OCI-M2 (cell line): ENCODE data around the gene TOR1A.
A peak's percentile ranks its signal among the peaks of the same experiment; 100 is the strongest.
"Not testable (repeated sequence)": the region's sequence is repeated elsewhere in the genome, so short reads cannot be mapped to it uniquely, and the experiment has no call there.

Experiments
- DNase-seq: peaks from one replicate; lab custom pipeline; 2025; ENCODE audit not compliant: unreplicated experiment; lab: John Stamatoyannopoulos, UW

Gene TOR1A

DNA sequence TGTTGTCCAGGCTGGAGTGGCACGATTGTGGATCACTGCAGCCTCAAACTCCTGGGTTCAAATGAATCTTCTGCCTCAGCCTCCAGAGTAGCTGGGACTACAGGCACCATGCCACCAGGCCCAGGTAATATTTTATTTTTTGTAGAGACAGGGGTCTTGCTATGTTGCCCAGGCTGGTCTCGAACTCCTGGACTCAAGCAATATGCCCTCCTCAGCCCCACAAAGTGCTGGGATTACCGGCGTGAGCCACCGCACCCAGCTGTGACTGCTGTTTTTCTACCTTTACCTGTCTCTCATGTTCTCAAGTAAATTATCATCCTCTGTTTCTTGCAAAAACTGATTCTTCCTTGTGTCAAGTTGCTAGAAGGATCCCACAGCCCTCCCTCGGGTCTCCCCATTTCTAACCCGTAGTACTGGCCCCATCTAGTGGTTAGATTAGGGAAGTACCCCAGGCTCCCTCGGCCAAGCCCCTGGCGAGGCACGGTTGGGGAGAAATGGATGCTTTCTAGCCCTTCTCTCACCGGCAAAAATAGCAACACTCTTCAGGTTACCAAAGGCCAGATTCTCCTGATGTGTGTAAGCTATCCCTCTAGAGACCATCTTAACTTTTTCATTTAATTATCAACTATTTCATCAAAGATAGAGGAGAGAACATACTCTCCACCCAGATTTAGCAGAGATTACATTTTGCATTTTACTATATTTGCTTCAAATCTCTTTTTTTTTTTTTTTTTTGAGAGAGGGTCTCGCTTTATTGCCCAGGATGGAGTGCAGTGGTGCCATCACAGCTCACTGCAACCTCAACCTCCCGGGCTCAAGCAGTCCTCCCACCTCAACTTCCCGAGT lies 40.2 kb downstream of the TOR1A start:
- no peak for DNase-seq

DNA sequence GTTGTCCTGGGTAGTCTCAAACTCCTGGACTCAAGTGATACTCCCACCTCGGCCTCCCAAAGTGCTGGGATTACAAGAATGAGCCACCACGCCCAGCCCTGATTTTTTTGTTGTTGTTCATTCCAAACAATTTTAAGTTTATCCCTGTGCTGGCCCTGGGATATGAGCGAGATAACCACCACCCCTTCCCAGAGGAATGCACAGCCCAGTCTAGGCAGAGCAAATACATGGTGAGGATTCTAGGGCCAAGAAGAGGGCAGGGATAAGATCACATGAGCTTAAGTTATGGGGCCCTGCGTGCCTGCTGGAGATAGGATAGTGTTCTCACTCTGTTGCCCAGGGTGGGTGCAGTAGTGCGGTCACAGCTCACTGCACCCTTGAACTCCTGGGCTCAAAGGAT lies 42.0 kb downstream of the TOR1A start:
- DNase-seq, result no peak

DNA sequence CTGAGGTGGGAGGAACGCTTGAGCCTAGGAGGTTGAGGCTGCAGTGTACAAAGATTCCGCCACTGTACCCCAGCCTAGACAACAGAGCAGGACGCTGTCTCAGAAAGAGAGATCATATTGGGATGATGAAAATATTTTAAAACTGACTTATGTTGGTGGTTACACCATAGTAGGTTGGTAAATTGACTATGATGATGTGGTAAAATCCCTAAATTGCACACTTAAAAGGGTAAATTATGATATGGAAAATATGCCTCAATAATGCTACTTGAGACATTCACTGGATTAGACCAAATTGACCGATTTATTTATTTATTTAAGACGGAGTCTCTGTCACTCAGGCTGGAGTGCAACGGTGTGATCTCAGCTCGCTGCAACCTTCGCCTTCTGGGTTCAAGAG lies 42.8 kb downstream of the TOR1A start:
- no peak for DNase-seq

DNA sequence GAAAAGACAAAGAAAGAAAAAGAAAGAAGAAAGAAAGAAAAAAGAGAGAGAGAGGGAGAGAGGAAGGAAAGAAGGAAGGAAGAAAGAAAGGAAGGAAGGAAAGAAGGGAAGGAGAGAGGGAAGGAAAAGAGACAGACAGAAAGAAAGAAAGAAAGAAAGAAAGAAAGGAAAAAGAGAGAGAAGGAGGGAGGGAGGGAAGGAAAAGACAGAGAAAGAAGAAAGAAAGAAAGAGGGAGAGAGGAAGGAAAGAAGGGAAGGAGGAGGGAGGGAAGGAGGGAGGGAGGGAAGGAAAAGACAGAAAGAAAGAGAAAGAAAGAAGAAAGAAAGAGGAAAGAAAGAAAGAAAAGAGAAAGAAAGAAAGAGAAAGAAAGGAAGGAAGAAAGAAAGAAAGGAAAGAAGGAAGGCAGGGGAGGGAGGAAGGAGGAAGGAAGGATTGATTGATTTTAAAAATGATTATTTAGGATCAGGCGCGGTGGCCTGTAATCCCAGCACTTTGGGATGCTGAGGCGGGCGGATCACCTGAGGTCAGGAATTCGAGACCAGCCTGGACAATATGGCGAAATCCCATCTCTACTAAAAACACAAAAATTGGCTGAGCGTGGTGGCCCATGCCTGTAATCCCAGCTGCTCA lies 44.3 kb downstream of the TOR1A start:
- no peak for DNase-seq

DNA sequence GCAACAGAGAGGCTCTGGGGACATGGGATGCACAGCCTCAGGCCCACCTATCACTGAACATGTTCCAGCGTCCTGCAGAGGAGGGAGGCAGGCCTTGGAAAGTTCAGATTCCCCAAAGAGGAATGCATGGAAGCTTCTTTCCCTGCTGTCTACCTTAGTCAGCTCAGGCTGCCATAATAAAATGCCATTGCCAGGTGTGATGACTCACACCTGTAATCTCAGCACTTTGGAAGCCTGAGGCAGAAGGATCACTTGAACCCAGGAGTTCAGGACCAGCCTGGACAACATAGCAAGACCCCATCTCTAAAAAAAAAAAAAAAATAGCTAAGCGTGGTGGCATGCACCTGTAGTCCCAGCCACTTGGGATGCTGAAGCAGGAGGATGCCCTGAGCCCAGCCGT lies 45.5 kb downstream of the TOR1A start:
- DNase-seq, result no peak

DNA sequence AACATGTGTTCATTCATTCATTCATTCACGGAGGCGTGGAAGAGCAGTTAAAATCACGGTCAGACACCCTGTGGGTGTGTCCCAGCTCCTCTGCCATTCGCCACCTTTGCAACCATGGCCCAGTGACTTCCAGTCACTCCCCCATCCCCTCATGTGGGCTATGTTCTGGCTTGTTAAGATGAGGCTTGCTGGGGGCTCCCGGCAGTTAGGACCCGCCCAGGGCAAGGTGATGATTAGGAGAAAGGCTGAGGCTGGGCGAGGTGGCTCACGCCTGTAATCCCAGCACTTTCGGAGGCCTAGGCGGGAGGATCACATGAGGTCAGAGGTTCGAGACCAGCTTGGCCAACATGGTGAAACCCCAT lies 46.2 kb downstream of the TOR1A start:
- no peak for DNase-seq

DNA sequence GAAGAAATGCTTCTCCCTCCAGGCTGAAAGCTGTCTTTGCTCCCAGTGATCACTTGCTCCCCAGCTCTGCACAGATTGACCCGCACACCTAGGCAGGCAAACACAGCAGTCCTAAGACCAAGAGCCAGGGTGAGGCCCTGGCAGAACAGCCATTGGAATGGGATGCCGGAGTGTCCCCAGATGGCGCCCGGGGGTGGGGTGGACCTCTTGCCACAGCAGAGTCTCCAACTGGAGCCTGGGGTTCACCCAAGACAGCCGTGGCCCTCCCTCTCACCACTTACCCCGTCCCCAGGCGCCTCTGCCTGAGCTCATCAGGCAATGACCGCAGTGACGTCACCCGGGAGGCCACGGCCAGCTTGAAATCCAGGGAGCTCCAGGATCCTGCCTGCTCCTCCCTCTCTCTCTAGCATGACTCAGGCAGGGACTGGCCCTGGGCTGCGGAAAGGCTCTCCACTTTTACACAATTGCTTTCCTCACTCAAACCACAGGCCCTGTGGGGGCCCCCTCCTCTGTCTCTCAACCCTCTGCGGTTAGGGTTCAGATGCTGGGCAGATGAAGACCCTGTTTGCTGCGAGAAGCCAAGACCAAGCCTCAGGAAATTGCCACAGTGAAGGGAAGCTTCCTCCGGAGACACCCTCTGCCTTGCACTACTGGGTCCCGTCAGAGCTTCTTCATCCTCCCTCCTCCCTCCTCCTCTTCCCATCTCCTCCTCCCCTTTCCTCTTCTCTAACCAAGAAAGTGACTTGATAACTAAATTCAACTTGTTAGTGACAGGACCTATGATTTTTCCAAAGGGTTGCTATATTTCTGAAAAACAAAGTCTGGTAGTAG lies 46.8 kb downstream of the TOR1A start:
- DNase-seq, result peak; percentile 13

DNA sequence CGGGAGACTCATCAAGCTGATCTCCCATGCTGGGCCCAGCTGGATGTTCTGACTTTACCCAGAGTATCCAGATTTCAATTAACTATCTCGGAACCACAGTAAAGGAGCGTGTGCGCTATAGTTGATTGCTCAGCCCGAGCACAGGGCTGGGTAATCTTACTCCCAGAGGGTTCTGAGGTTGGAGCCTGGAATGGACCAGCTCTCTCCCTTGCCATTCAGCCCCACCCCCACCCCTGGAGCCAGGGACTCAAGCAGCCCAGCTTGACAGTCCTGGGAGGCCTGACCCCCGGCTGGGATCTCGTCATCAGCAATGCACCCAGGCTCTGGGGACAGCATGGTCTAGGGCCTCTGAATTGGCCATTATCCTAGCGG lies 47.4 kb downstream of the TOR1A start:
- no peak for DNase-seq

DNA sequence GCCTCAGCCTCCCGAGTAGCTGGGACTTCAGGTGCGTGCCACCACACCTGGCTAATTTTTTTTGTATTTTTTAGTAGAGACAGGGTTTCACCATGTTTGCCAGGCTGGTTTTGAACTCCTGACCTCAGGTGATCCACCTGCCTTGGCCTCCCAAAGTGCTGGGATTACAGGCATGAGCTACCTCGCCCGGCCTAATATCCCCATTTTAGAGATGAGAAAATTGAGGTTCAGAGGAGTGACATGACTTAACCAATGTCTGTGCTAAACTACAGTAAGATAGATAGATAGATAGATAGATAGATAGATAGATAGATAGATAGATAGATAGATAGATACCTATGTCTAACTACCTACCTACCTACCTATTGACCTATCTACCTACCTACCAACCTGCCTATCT lies 47.8 kb downstream of the TOR1A start:
- DNase-seq, result not testable (repeated sequence)

DNA sequence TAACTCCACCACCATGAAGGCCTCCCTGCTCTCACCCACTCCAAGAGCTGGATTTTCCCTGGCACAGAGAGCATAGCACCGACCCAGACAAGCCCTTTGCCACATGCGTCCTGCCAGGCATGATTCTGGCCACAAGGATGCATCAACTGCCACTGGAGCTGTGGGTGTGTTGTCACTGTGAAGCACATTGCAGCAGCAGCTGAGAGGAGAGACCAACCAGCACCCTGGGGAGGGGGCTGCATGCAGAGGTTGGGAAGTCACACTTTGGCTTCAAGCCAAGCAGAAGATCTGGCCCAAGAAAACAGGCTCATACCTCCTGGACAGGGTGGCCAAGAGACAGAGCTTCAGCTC lies 48.5 kb downstream of the TOR1A start:
- no peak for DNase-seq

DNA sequence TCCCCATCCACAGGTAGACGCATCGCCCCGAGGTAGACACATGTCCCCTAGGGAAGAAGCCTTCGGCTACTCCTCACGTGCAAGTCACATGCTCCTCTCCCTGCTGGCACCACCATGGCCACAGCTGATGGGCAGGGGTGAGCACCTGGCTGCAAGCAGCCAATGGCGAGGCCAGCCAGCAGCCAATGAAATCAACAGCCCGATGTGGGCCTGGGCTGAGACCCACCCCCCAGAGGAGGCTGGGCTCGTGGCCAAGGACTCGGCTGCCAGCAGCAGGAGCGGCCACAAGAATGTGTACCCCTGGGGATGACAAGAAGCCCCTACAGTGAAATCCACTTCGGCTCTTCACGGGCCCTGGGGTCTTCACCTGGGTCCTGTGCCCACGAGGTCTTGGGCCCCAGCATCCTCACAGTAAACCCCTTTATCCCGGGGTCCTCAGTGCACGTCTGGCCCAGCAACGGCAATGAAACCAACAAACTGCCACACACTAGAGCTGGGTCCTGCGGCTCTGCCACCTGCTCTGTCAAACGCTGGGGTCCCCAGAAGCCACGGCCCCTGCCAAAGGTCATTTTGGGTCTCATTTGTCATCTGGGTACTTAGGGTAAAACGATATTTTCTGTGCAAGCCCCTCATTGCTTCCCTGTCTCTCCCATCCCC lies 49.0 kb downstream of the TOR1A start:
- no peak for DNase-seq

DNA sequence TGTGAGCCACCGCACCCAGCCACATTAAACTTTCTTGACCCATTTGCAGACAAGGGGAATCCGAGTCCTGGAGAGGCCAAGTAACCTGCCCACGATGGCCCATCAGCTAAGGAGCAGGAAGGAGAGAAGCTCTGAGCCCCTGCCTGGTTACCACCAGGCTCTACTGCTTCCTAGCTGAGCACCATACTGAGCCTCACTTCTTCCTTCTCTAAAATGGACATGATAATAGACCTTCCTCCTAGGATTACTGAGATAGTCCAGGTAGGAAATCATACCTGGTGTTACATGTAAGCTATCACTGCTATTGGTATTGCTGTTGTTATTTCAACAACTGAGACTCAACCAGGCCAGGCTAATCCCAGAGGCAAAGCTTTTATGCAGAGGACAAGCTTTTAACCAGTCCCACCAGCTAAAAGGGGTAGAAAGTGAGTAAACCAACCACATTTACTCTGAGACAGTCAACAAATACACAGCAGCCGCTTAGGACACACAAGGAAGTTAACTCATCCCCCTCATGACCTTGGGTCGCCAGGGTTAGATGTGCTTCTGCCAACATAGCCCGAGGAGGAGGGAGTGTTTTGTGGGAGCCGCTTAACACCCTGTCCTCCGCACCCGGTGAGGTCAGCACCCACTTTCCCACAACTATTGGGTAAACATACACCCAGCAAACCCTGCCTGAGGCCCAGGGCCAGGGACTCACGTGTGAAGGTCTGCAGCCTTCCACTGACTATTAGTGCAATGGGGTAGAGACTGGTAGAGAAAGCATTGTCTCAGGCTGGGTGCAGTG lies 50.5 kb downstream of the TOR1A start:
- no peak for DNase-seq

DNA sequence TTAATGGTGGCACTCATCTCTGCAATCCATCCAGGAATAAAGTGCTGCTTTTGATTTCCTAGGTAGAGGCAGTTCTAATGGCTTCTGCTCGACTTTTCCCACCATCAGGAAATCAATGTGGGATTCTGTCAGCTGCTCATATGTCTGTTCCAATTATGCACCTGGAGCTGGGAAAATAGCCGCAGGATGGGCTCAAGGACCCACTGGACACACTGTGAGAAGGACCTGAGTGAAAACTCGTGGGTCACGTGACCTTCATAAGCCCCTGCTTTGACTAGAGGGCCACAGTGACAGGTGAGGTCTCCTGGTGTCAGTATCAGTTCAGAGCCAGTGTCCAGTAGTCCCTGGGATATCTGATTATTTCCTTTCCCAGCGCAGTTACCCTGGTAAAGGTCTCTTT lies 53.2 kb downstream of the TOR1A start:
- DNase-seq, result no peak

DNA sequence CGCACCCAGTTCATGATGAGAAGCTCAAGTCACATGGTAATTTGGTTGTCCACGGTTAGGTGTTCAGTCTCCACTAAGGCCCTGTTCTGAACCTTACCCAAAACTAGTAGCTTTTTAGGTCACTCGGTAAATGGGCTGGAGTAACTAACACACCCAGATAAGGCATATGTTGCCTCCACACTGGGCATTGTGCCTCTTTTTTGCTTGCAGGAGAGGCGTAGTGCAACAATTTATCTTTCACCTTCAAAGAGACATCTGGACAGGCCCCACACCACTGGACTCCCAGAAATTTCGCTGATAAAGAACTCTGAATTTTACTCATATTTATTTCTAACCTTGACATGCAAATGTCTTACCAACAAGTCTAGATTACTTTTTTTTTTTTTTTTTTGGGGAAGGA lies 54.3 kb downstream of the TOR1A start:
- no peak for DNase-seq

DNA sequence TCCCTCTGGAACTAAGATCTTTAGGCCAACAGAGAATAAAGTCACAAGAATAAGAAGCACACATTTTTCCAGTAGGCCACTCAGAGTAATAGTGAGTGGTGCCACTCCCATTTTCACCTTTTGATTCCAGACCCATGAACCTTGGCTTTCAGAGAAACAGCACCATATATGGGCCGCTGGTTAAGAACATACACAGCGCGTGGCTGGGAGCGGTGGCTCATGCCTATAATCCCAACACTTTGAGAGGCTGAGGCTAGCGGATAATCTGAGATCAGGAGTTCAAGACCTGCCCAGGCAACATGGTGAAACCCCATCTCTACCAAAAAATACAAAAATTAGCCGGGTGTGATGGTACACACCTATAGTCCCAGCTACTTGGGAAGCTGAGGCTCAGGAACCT lies 55.5 kb downstream of the TOR1A start:
- no peak for DNase-seq

DNA sequence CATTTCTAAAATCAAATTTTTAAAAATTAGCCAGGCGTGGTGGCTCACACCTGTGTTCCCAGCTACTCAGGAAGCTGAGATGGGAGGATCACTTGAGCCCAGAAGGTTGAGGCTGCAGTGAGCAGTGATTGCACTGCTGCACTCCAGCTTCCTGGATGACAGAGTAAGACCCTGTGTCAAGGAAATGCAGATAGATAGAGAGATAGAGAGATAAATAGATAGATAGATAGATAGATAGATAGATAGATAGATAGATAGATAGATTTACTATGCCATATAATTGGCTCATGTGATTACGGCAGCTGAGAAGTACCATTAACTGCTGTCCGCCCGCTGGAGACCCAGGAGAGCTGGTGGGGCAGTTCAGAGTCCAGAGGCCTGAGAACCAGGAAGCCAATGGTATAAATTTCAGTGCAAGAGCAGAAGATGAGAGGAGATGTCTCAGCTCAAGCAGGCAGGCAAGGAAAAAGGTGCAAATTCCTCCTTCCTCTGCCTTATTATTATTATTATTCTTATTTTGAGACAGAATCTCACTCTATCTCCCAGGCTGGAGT lies 58.1 kb downstream of the TOR1A start:
- no peak for DNase-seq

DNA sequence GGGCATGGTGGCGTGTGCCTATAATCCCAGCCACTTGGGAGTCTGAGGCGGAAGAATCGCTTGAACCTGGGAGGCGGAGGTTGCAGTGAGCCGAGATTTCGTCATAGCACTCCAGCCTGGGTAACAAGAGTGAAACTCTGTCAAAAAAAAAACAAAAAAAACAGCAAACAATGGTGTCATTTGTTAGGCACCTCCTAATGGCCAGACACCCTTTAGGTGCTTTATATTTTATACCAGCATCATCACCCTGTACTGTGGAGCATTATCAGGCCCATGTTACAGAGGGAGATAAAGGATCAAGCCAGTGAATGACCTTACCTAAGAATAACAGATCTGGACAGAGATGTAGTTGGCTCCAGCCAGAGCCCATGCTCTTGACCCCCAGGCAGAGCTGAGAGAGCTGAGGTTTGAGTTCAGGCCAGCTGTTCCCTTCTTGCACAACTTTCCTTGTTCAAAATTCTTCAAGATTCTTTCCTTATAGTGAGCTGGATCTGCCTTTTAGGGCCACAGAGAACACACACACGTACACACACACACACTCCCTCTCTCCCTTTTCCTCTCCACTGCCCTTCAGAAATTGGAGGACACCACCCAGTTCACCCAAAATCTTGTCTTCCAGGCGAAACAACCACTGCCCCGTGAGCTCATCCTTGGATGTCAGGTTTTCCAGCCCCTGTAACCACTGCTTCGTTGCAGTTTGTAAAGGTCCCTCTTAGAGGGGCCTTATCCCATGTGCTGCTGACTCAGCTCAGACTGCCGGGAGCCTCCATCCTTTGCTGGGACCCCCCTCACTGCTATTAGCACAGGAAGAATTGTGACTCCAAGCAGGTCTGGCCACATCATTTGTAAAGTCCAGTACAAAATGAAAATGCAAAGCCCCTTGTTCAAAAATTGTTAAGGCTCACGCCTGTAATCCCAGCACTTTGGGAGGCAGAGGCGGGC lies 60.7 kb downstream of the TOR1A start:
- DNase-seq, result no peak
